ENCODE results near the gene FMN1.
A peak's percentile ranks its signal among the peaks of the same experiment; 100 is the strongest.

The FMN1 gene

GRCh38 chr15:32998182-32998581 is 196.3 kb downstream of the FMN1 start:
- no peak for DNase-seq (ENCODE audit: low read depth)
- in situ Hi-C loops (cut with HindIII; ENCODE audit: low sequenced_read_pairs) = no loop called here
- TF ChIP-seq CTCF (IDR thresholded peaks at IDR 0.05; ENCODE audit: low read depth, low read length, missing control alignments) = no peak
- H3K4me3 ChIP-seq (ENCODE audit: low read depth, low read length) = no peak overlapping the region

GRCh38 chr15:32994810-32995424 is 199.6 kb downstream of the FMN1 start:
- peak; percentile 51 for TF ChIP-seq CTCF (IDR thresholded peaks at IDR 0.05; ENCODE audit: low read depth, low read length, missing control alignments)
- no peak overlapping the region for H3K4me3 ChIP-seq (ENCODE audit: low read depth, low read length)
- in situ Hi-C loops (cut with HindIII; ENCODE audit: low sequenced_read_pairs) = no loop called here
- peak; percentile 53 for DNase-seq (ENCODE audit: low read depth)

- in situ Hi-C loops (cut with HindIII; ENCODE audit: low sequenced_read_pairs) = no loop called here
- peak; percentile 34 for TF ChIP-seq CTCF (IDR thresholded peaks at IDR 0.05; ENCODE audit: low read depth, low read length, missing control alignments)
- DNase-seq (ENCODE audit: low read depth) = no peak
- no peak overlapping the region for H3K4me3 ChIP-seq (ENCODE audit: low read depth, low read length)
Measured at GRCh38 chr15:32993285-32993684, 201.2 kb downstream of the FMN1 start.

- TF ChIP-seq CTCF (IDR thresholded peaks at IDR 0.05; ENCODE audit: low read depth, low read length, missing control alignments) = no peak
- in situ Hi-C loops (cut with HindIII; ENCODE audit: low sequenced_read_pairs) = no loop called here
- no peak overlapping the region for H3K4me3 ChIP-seq (ENCODE audit: low read depth, low read length)
- no peak for DNase-seq (ENCODE audit: low read depth)
Measured at GRCh38 chr15:32991619-32992111, 202.8 kb downstream of the FMN1 start.

GRCh38 chr15:32990071-32990470 is 204.4 kb downstream of the FMN1 start:
- H3K4me3 ChIP-seq (ENCODE audit: low read depth, low read length) = no peak overlapping the region
- no peak for TF ChIP-seq CTCF (IDR thresholded peaks at IDR 0.05; ENCODE audit: low read depth, low read length, missing control alignments)
- in situ Hi-C loops (cut with HindIII; ENCODE audit: low sequenced_read_pairs) = no loop called here
- DNase-seq (ENCODE audit: low read depth) = no peak

- TF ChIP-seq CTCF (IDR thresholded peaks at IDR 0.05; ENCODE audit: low read depth, low read length, missing control alignments) = no peak
- in situ Hi-C loops (cut with HindIII; ENCODE audit: low sequenced_read_pairs) = no loop called here
- no peak overlapping the region for H3K4me3 ChIP-seq (ENCODE audit: low read depth, low read length)
- DNase-seq (ENCODE audit: low read depth) = no peak
Measured at GRCh38 chr15:32987067-32987466, 207.4 kb downstream of the FMN1 start.

All from astrocyte of the cerebellum (primary cell).